Middle frontal gyrus (tissue), 1 donor: ENCODE data around the gene TMC1.
"Not testable (repeated sequence)": the region's sequence is repeated elsewhere in the genome, so short reads cannot be mapped to it uniquely, and the experiment has no call there.

Experiments used
- DNase-seq: peaks from one replicate; pipeline ENCODE4 v3.0.0-alpha.2; 2015; ENCODE audit warnings: low spot score; ENCODE audit errors: extremely low spot score

Gene TMC1

DNA sequence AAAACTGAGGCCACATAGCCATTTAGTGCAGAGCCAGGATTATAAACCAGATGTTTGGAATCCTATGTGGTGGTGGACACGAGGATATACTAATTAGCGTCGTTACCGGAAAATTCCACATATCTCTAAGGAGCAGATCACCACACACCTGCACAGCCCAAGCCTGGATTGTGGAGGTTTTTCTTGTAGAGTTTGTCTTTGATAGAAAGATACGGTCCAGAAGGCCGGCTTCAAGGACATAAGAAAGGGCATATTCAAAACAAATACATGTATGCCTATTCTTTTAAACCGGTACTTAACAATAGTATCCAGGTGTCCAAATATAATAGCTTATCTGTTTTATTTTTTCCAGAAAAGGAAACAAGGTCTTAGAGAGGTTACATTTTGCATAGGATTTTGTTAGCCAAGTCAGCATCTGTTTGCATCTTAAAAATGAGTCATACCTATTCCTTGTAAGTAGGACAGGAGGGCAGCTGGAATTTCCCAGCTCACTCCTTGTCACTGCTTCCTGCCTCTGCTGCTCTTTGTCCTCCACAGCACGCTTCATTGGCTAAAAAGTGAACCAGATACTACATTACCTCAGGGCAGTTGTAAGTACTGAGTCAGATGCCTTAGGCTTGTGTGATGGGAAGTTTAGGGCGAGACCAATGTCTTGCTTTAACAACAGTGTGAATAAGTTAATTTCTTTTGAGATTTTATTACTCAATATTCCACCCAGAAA is 3.6 kb downstream of the TMC1 start:
- no peak for DNase-seq

DNA sequence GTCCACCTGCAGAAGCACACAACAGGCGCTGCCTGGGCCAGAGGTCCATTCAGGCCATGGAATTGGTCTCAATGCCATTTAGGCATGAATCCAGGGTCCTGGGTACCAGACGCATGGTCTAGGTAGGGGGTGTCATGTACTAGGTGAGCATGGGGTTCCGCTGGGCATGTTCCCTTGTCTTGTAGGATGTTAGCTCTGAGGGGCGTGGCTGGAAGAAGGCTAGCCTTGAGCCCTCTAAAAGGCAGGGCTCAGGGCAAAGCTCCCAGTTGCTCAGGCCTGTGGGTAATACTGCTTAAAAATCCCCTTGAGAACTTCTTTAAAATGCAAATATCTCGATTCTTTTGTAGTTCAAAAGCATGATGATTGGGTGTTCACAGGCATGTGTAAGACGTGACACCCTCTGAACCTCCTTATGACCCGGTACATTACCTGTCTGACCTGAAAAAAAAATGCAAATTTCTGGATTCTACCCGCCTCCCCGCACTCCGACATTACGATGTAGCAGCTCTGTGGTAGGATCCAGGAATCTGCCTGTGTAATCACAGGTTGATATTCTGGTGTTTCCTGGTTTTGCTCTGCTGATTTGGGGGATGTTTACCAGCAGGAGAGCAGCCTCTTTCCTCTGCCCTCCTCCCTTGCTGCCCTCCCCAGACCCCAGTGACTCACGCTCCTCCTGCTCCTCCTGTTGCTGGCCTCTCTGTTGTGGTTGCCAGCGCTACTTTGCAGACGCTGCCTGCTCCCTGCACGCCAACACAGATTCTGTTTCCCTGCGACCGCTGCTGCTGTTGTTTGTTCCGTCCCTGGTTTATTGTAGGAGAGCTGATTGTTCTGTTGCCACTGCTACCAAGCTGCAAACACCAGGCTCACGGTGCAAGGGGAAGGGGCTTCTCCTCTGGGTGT is 5.7 kb downstream of the TMC1 start:
- DNase-seq = no peak

GRCh38 chr9:72527801-72528195 is 6.4 kb downstream of the TMC1 start:
- no peak for DNase-seq

- DNase-seq = no peak
These were observed 8.1 kb downstream of the TMC1 start for GRCh38 chr9:72529531-72529930.

DNA sequence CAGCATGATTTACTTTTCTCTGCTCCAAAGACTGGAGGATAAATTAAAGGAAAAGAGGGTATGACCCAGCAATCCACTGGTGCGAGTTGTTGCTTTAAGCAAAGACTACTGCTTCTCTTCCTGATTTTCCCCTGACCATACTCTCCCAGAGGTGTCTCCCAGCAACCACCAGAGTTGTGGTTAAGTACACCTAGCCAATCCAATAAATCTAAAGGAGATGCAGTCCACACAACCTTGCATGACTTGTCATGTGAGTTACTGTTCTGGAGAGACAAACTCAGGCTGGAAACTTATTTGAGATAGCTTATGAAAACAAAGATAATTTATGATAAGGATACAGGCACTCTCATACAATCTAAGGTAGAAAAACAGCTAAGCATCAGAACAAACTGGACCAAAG is 11.9 kb downstream of the TMC1 start:
- DNase-seq = no peak

- DNase-seq = no peak
These were observed 13.5 kb downstream of the TMC1 start for GRCh38 chr9:72534931-72535330.

- DNase-seq = no peak
These were observed 15.7 kb downstream of the TMC1 start for GRCh38 chr9:72537011-72537545.

DNA sequence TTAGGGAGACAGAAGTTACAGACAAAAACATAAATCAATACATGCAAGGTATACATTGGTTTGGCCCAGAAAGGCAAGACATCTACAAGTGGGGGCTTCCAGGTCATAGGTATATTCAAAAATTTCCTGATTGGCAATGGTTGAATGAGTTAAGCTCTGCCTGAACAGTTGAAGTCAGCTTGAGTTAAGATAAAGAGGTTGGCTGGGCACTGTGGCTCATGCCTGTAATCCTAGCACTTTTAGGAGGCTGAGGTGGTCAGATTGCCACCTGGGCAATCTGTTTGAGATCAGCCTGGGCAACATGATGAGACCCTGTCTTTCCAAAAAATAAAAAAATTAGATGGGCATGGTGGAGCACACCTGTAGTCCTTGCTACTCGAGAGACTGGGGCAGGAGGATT is 16.3 kb downstream of the TMC1 start:
- no peak for DNase-seq

DNA sequence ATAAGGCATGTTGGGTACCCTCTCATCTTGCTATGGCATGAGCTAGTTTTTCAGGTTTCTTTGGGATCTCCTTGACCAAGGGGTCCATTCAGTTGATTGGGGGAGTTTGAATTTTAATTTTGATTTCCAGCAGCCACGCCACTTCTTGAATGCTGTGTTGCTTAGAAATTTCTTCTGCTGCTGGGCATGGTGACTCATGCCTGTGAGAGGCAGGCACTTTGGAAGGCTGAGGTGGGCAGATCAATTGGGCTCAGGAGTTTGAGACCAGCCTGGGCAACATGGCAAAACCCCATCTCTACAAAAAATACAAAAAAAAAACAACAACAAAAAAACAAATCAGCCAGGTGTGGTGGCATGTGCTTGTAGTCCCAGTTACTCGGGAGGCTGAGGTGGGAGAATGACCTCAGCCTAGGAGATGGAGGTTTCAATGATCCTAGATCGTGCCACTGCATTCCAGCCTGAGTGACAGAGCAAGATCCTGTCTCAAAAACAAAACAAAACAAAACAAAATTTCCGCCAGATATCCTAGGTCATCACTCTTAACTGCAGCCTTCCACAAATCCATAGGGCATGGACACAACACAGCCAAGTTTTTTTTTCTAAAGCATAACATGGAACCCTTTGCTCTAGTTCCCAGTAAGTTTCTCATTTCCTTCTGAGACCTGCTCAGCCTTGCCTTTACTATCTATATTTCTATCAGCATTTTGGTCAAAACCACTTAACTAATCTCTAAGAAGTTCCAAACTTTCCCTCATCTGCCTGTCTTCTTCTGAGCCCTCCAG is 17.7 kb downstream of the TMC1 start:
- no peak for DNase-seq

- no peak for DNase-seq
These were observed 18.5 kb downstream of the TMC1 start for GRCh38 chr9:72539824-72540347.

GRCh38 chr9:72540348-72540873 is 19.0 kb downstream of the TMC1 start:
- DNase-seq = no peak

- not testable (repeated sequence) for DNase-seq
These were observed 21.1 kb downstream of the TMC1 start for GRCh38 chr9:72542537-72542833.

DNA sequence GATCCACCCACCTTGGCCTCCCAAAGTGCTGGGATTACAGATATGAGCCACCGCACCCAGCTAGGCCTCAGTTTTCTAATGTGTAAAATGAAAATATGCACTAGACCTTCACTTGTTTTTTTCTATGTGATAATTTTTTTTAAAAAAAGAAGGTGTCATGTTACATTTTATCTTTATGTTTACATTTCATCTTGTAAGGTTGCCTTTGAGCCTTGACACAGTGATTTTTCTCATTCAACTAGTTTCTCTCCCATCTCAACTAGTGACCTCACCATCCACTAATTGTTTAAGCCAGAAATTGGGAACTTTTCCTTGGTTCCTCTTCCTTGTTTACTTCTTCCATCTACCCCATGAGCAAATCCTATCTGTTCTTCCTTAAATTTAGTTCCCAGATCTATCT is 21.5 kb downstream of the TMC1 start:
- DNase-seq = no peak

DNA sequence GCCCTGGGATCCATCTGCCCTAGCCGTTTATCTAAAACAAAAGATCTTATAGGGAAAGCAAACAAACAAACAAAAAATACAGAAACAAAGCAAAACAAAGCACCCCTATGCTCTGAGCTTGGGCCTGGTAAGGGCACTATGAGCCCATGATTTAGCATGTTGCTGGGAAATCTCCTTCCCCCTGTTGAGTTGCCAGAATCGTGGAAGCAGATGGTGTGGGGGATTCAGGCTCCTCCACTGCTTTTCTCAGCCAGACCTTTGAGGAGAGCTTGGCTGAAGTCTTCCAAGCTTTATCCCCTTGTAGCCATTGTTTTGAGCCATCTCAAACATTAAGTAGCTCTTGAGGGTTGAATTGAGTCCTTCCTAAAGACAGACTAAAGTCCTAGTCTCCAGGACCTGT is 29.9 kb downstream of the TMC1 start:
- DNase-seq = no peak

GRCh38 chr9:72552356-72552755 is 30.9 kb downstream of the TMC1 start:
- no peak for DNase-seq

GRCh38 chr9:72554221-72554641 is 32.8 kb downstream of the TMC1 start:
- no peak for DNase-seq

- no peak for DNase-seq
These were observed 36.1 kb downstream of the TMC1 start for GRCh38 chr9:72557549-72557948.

GRCh38 chr9:72560086-72560485 is 38.7 kb downstream of the TMC1 start:
- DNase-seq = no peak

DNA sequence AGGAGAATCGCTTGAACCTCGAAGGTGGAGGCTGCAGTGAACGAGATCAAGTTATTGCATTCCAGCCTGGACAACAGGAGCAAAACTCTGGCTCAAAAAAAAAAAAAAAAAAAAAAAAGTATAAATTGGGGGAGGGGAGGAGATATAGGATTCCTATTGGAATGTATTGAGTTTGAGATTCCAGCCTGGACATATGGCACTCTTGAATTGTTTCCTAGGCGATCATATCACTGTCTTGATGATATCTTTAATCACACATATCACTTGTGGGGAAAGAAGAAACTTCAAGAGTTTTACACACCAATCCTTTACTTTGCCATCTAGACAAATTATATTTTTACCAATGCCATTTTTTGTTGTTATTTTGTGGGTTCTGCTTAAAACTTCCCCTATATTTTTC is 42.4 kb downstream of the TMC1 start:
- DNase-seq = no peak

DNA sequence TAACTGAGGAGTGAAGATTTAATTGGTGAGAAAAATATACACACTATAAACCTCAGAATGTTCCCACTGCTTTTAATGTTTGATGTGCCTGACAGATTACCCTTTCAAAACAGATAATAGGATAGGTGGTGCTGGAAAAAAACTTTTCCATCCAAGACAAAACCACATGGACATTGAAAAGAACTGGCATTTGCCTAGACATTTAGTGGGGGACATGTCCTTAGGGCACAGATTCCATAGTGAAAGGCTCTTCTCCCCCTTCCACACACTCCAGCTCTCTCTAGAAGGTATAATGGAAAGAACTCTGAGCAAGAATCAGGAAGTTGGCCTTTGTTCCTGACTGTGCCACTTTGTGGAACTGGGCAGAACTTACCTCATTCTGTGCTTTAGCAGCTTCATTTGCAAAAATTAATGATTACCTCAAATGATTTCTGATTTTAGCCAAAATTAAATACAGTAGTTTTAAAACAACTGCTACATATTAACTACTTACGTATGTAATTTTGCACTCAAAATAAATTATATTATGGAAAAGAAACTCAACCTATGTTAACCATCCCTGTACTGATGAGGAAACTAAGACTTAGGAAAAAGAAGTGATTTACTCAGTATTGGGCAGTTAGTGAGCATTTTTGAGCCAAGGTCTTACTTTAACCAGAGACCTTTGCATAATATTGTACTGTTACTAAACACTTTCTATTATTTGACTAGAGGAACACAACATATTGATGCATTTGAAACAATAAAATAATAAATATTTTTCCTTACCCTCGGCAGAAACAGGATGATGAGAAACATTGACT is 43.3 kb downstream of the TMC1 start:
- no peak for DNase-seq

DNA sequence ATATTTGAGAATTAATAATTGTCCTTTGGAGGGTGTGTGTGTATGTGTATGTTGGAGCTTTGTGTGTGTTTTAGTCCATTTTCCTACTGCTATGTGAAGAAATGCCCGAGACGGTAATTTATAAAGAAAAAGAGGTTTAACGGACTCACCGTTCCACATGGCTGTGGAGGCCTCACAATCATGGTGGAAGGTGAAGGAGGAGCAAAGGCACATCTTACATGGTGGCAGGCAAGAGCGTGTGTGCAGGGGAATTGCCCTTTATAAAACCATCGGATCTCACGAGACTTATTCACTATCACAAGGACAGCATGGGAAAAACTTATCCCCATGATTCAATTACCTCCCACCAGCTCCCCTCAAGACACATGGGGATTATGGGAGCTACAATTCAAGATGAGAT is 44.1 kb downstream of the TMC1 start:
- DNase-seq = no peak
